HepG2 (cell line): Measurements from ENCODE around the gene IFNLR1. TPM values are rescaled to one million over a fixed set of nuclear protein-coding genes. Genes with fewer than 3 reads are reported as not detected.

Experiments used
- FOXO1 ChIP-seq: sonication (generic); formaldehyde crosslinking; IDR thresholded peaks from 2 replicates; pipeline ENCODE4 v1.4.0; 2020; ENCODE audit warnings: missing genetic modification reagents
- RAD21 ChIP-seq: fragments of 450-650 bp; formaldehyde crosslinking; IDR thresholded peaks from 2 replicates; pipeline ENCODE4 v1.5.0; 2020; ENCODE audit warnings: mild to moderate bottlenecking
- TMF1 ChIP-seq: sonication (generic); formaldehyde crosslinking; IDR thresholded peaks from 2 replicates; pipeline ENCODE4 v1.8.1; 2022; ENCODE audit warnings: low read depth, missing genetic modification reagents
- ZNF646 ChIP-seq: sonication (generic); formaldehyde crosslinking; IDR thresholded peaks from 2 replicates; pipeline ENCODE4 v1.9.0; 2021; ENCODE audit warnings: mild to moderate bottlenecking, missing genetic modification reagents
- ZNF687 ChIP-seq: sonication (generic); formaldehyde crosslinking; IDR thresholded peaks from 2 replicates; pipeline ENCODE4 v1.5.1; 2020; ENCODE audit warnings: mild to moderate bottlenecking, missing genetic modification reagents, moderate library complexity
- polyA plus RNA-seq, 8 experiments: library from polyadenylated mRNA; depleted of rRNA in 3 of 8; stranded (reverse) in 7 of 8; unstranded in 1 of 8; fragments of >200 nt; fragmentation: Illumina TruSeq in 4 of 8; extraction: Trizol in 4 of 8; gene quantifications; 2 replicates each; pipeline versions ENCODE4 v1.2.1 to v1.2.3, GENCODE V29; 2011 to 2016; ENCODE audit warnings: low read depth in 4 of 8, missing spikeins in 1 of 8, mixed read lengths in 1 of 8; ENCODE audit not compliant: insufficient read depth in 1 of 8
- total RNA-seq, 5 experiments: library from RNA; depleted of rRNA; stranded (reverse); fragments of >200 nt; fragmentation: Illumina TruSeq; extraction: Trizol; gene quantifications; 2 replicates each; pipeline ENCODE4 v1.2.3, GENCODE V29; 2016; ENCODE audit warnings: low read depth in 1 of 5
- TF ChIP-seq, protein P1 (sequence below): sonication (generic); formaldehyde crosslinking; IDR thresholded peaks from 2 replicates; pipeline ENCODE4 v1.5.1; 2020; ENCODE audit warnings: mild to moderate bottlenecking, moderate library complexity, missing genetic modification reagents
- TF ChIP-seq, protein P2 (sequence below): sonication (generic); formaldehyde crosslinking; IDR thresholded peaks from 2 replicates; pipeline ENCODE4 v1.4.0; 2020; ENCODE audit warnings: missing genetic modification reagents

Gene IFNLR1
- total and polyA plus RNA-seq, 2 of the 13 experiments (the other 11 are each of a cell fraction or from before 2014, with no cell fraction given), result 3.8 to 8.5 TPM

GRCh38 chr1:24111996-24112779 is 74.9 kb downstream of the IFNLR1 start, which contains the start of gene MYOM3 (continued):
- TF ChIP-seq ZNF687 (CRISPR knock-in tag) (peak; percentile 76), RAD21 (CRISPR knock-in tag) (peak; percentile 80), ZNF646 (CRISPR knock-in tag) (peak; percentile 66), FOXO1 (CRISPR knock-in tag) (peak; percentile 47; the same call in 1 of the 2 replicates), TMF1 (no peak)
- TF ChIP-seq, protein P1, sequence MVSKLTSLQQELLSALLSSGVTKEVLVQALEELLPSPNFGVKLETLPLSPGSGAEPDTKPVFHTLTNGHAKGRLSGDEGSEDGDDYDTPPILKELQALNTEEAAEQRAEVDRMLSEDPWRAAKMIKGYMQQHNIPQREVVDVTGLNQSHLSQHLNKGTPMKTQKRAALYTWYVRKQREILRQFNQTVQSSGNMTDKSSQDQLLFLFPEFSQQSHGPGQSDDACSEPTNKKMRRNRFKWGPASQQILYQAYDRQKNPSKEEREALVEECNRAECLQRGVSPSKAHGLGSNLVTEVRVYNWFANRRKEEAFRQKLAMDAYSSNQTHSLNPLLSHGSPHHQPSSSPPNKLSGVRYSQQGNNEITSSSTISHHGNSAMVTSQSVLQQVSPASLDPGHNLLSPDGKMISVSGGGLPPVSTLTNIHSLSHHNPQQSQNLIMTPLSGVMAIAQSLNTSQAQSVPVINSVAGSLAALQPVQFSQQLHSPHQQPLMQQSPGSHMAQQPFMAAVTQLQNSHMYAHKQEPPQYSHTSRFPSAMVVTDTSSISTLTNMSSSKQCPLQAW (CRISPR knock-in tag), result peak; percentile 82; the same call in 1 of the 2 replicates
- TF ChIP-seq, protein P2, sequence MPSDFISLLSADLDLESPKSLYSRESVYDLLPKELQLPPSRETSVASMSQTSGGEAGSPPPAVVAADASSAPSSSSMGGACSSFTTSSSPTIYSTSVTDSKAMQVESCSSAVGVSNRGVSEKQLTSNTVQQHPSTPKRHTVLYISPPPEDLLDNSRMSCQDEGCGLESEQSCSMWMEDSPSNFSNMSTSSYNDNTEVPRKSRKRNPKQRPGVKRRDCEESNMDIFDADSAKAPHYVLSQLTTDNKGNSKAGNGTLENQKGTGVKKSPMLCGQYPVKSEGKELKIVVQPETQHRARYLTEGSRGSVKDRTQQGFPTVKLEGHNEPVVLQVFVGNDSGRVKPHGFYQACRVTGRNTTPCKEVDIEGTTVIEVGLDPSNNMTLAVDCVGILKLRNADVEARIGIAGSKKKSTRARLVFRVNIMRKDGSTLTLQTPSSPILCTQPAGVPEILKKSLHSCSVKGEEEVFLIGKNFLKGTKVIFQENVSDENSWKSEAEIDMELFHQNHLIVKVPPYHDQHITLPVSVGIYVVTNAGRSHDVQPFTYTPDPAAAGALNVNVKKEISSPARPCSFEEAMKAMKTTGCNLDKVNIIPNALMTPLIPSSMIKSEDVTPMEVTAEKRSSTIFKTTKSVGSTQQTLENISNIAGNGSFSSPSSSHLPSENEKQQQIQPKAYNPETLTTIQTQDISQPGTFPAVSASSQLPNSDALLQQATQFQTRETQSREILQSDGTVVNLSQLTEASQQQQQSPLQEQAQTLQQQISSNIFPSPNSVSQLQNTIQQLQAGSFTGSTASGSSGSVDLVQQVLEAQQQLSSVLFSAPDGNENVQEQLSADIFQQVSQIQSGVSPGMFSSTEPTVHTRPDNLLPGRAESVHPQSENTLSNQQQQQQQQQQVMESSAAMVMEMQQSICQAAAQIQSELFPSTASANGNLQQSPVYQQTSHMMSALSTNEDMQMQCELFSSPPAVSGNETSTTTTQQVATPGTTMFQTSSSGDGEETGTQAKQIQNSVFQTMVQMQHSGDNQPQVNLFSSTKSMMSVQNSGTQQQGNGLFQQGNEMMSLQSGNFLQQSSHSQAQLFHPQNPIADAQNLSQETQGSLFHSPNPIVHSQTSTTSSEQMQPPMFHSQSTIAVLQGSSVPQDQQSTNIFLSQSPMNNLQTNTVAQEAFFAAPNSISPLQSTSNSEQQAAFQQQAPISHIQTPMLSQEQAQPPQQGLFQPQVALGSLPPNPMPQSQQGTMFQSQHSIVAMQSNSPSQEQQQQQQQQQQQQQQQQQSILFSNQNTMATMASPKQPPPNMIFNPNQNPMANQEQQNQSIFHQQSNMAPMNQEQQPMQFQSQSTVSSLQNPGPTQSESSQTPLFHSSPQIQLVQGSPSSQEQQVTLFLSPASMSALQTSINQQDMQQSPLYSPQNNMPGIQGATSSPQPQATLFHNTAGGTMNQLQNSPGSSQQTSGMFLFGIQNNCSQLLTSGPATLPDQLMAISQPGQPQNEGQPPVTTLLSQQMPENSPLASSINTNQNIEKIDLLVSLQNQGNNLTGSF (CRISPR knock-in tag), result no peak
